Activated naive CD4-positive, alpha-beta T cell treated with anti-CD3 and anti-CD28 coated beads, Interleukin-2, amount 50 U/mL, for 72 hours (primary cell): ENCODE results near the gene S100A14. TPM values are rescaled to one million over a fixed set of nuclear protein-coding genes. Genes with fewer than 3 reads are reported as not detected.
"Not testable (repeated sequence)": the region's sequence is repeated elsewhere in the genome, so short reads cannot be mapped to it uniquely, and the experiment has no call there.

Experiments
- ATAC-seq, 2 donors: fragments of 150-1000 bp; cut with Tn5 transposase; 2 replicates each; pipeline ENCODE4 v1.10.0; 2021; ENCODE audit warnings: mild to moderate bottlenecking in 2 of 2, moderate library complexity in 2 of 2
- DNase-seq, 2 donors: peaks; one replicate each; pipeline ENCODE4 v3.0.0; 2021 to 2022; ENCODE audit warnings: low spot score in 2 of 2
- H3K27ac Mint-ChIP-seq, 2 donors: one replicate each; pipeline ENCODE4 v1.8.0; 2022; ENCODE audit warnings: mild to moderate bottlenecking in 2 of 2, mixed read lengths in 2 of 2
- H3K36me3 Mint-ChIP-seq, 2 donors: one replicate each; pipeline ENCODE4 v1.8.0; 2022; ENCODE audit warnings: mixed read lengths in 2 of 2
- H3K9me3 Mint-ChIP-seq, 2 donors: one replicate each; pipeline ENCODE4 v1.8.0; 2022; ENCODE audit warnings: mixed read lengths in 2 of 2
- total RNA-seq, 2 donors: library from RNA; stranded (reverse); gene quantifications; one replicate each; pipeline ENCODE4 v1.2.3, GENCODE V29; 2022

Gene S100A14
- total RNA-seq, 2 donors from 2014 or later = not detected

- no peaks in the 10 kb centered on the region for H3K9me3 Mint-ChIP-seq
- ATAC-seq (no peak), DNase-seq (no peak)
- no peak overlapping the region for H3K27ac Mint-ChIP-seq
- H3K36me3 Mint-ChIP-seq = no peaks in the 10 kb centered on the region
Measured at GRCh38 chr1:153610811-153611301, 5.3 kb downstream of the S100A14 start.

GRCh38 chr1:153610334-153610733, 5.8 kb downstream of the S100A14 start:
- Mint-ChIP-seq H3K36me3 (no peaks in the 10 kb centered on the region), H3K27ac (peak overlapping the region in 1 of 2 donors; percentile 77), H3K9me3 (no peaks in the 10 kb centered on the region)
- no peak for ATAC-seq
- DNase-seq = no peak

GRCh38 chr1:153609585-153609907, 6.6 kb downstream of the S100A14 start:
- peak overlapping the region; percentile 36 to 45 for H3K27ac Mint-ChIP-seq
- no peak for ATAC-seq
- H3K9me3 Mint-ChIP-seq = no peaks in the 10 kb centered on the region
- no peak for DNase-seq
- H3K36me3 Mint-ChIP-seq = no peaks in the 10 kb centered on the region

GRCh38 chr1:153608742-153609584, 7.2 kb downstream of the S100A14 start:
- no peaks in the 10 kb centered on the region for H3K36me3 Mint-ChIP-seq
- DNase-seq (no peak), ATAC-seq (no peak)
- H3K9me3 Mint-ChIP-seq = no peaks in the 10 kb centered on the region
- peak overlapping the region; percentile 36 to 45 for H3K27ac Mint-ChIP-seq

GRCh38 chr1:153608089-153608682, 7.9 kb downstream of the S100A14 start:
- no peak for DNase-seq
- H3K27ac Mint-ChIP-seq = peak overlapping the region in 1 of 2 donors; percentile 36
- no peak for ATAC-seq
- no peaks in the 10 kb centered on the region for H3K36me3 Mint-ChIP-seq
- no peaks in the 10 kb centered on the region for H3K9me3 Mint-ChIP-seq

- H3K9me3 Mint-ChIP-seq = no peaks in the 10 kb centered on the region
- no peaks in the 10 kb centered on the region for H3K36me3 Mint-ChIP-seq
- no peak overlapping the region for H3K27ac Mint-ChIP-seq
- ATAC-seq (no peak), DNase-seq (no peak)
Measured at GRCh38 chr1:153607381-153607780, 8.7 kb downstream of the S100A14 start.

DNA sequence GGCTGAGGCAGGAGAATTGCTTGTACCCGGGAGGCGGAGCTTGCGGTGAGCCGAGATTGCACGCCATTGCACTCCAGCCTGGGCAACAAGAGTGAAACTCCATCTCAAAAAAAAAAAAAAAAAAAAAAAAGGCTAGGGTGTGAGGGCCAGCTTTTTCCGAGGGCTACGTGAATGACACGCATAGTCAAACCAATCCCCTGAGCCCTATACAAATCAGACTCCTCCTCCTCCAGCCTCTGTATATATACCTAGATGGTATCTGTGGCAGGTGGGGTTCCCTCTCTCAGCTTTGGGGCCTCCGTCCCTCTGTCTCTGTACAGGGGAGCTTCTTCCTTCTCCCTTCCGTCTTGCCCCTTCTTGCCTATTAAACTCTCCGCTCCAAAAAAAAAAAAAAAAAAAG, 9.9 kb downstream of the S100A14 start:
- no peaks in the 10 kb centered on the region for H3K36me3 Mint-ChIP-seq
- H3K27ac Mint-ChIP-seq = no peak overlapping the region
- ATAC-seq = no peak
- no peaks in the 10 kb centered on the region for H3K9me3 Mint-ChIP-seq
- DNase-seq = no peak

- no peak for ATAC-seq
- no peak for DNase-seq
- no peaks in the 10 kb centered on the region for H3K9me3 Mint-ChIP-seq
- peak overlapping the region in 1 of 2 donors; percentile 36 for H3K27ac Mint-ChIP-seq
- H3K36me3 Mint-ChIP-seq = no peaks in the 10 kb centered on the region
Measured at GRCh38 chr1:153602749-153603148, 13.4 kb downstream of the S100A14 start.

DNA sequence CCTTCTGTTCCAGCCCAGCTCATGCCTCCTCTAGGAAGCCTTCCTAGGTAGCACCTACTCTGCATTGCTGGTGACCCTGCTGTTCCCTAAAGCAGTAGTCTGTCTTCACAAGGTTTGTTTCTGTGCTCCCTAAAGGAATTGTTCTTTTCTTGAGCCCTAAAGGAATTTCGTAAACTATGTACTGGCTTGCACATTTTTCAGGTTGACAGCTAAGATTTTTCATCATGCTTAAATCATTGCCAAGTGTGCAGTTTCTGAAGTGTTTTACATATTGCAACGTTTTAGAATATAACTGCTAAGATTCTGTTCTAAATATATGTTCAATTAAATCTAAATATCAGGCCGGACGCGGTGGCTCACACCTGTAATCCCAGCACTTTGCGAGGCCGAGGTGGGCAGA, 16.3 kb downstream of the S100A14 start:
- ATAC-seq = no peak
- no peak for DNase-seq

GRCh38 chr1:153598309-153599172, 17.6 kb downstream of the S100A14 start:
- peak overlapping the region; percentile 66 to 89 for H3K27ac Mint-ChIP-seq
- H3K9me3 Mint-ChIP-seq = no peaks in the 10 kb centered on the region
- no peaks in the 10 kb centered on the region for H3K36me3 Mint-ChIP-seq
- peak; percentile 68 to 82 for ATAC-seq
- no peak for DNase-seq

More for the DNA sequence above, 16.3 kb downstream of the S100A14 start:
- no peak overlapping the region for H3K27ac Mint-ChIP-seq
- no peaks in the 10 kb centered on the region for H3K36me3 Mint-ChIP-seq
- no peaks in the 10 kb centered on the region for H3K9me3 Mint-ChIP-seq

DNA sequence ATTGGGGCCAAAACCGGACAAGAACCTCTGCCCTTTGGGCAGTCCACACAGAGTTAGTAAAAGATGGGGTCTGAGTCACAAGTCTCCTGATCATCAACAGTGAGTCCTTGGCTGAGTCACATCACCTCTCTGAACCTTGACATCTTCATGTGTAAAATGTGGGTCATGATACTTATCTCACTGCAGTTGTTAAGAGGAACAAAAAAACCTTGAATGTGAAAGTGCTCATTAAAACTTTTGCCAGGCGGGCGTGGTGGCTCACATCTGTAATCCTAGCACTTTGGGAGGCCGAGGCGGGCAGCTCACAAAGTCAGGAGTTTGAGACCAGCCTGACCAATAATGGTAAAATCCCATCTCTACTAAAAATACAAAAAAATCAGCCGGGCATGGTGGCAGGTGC, 18.9 kb downstream of the S100A14 start:
- DNase-seq (no peak), ATAC-seq (peak; percentile 93 to 98)
- Mint-ChIP-seq H3K9me3 (no peaks in the 10 kb centered on the region), H3K27ac (peak overlapping the region; percentile 25 to 89), H3K36me3 (no peaks in the 10 kb centered on the region)

DNA sequence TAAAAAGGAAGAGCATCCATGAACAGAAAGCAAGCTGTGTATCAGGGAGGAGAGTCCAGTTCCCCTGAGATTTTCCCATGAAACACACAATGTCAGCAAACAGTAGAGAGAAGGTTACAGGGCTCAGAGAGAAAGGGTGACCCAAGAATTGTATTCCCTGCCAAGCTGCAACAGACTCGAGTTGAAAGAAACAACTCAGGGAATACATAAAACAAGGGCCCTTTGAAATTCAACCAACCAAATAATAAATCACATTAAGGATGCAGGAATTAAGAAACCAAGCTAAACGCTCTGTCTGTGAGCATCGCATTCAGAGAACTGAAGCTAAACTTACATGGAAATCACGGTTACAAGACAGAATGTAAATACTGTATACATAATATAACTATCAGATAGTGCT, 23.4 kb downstream of the S100A14 start:
- no peak for ATAC-seq
- no peaks in the 10 kb centered on the region for H3K9me3 Mint-ChIP-seq
- H3K27ac Mint-ChIP-seq = no peak overlapping the region
- no peaks in the 10 kb centered on the region for H3K36me3 Mint-ChIP-seq
- no peak for DNase-seq

GRCh38 chr1:153588482-153588881, 27.6 kb downstream of the S100A14 start:
- H3K27ac Mint-ChIP-seq = no peak overlapping the region
- no peaks in the 10 kb centered on the region for H3K9me3 Mint-ChIP-seq
- no peaks in the 10 kb centered on the region for H3K36me3 Mint-ChIP-seq
- DNase-seq (no peak), ATAC-seq (no peak)

- not testable (repeated sequence) for DNase-seq, H3K27ac Mint-ChIP-seq, H3K36me3 Mint-ChIP-seq, ATAC-seq, H3K9me3 Mint-ChIP-seq
Measured at GRCh38 chr1:153588033-153588432, 28.1 kb downstream of the S100A14 start.

GRCh38 chr1:153587314-153587713, 28.8 kb downstream of the S100A14 start:
- DNase-seq (no peak), ATAC-seq (no peak)
- no peaks in the 10 kb centered on the region for H3K9me3 Mint-ChIP-seq
- no peaks in the 10 kb centered on the region for H3K36me3 Mint-ChIP-seq
- no peak overlapping the region for H3K27ac Mint-ChIP-seq

DNA sequence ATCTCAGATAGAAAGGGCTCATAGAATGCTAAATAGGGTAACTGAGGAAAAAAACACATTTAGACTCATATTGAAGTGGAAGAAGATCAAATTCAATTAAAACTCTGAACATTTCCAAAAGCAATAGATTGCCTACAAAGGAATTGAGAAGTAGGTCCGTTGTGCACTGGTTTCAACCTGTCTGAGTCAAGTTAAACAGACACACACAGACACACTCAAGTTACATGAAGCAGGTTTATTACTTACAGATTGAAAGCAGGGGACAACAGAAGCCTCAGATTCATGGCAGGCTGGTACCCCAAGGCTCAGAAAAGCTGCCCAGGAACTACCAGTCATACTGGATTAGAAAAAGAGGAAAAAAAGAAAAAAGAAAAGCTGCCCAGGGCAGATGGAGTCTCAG, 29.8 kb downstream of the S100A14 start:
- ATAC-seq (no peak), DNase-seq (no peak)
- Mint-ChIP-seq H3K27ac (peak overlapping the region in 1 of 2 donors; percentile 30), H3K9me3 (no peaks in the 10 kb centered on the region), H3K36me3 (no peaks in the 10 kb centered on the region)

DNA sequence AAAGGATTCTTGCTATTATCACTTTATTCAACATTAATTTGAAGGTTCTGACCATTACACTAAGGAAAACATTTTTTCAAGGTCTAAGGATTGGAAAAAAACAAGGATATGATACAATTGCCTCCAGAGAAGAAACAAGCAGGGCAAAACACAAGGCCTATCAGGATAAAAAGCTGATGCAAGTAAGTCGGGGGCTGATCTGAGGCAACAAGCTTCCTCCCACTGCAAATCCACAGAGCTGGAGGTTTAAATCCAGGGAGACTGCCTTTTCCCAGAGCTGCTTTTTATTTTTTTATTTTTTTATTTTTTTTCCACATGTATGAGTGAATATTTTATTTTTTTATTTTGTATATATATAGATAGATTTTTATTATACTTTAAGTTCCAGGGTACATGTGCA, 31.1 kb downstream of the S100A14 start:
- Mint-ChIP-seq H3K27ac (no peak overlapping the region), H3K36me3 (no peaks in the 10 kb centered on the region), H3K9me3 (no peaks in the 10 kb centered on the region)
- DNase-seq = no peak
- ATAC-seq = no peak
